ENCODE results near the gene MYBPHL.
"Not testable (repeated sequence)": the region's sequence is repeated elsewhere in the genome, so short reads cannot be mapped to it uniquely, and the experiment has no call there.

MYBPHL gene

DNA sequence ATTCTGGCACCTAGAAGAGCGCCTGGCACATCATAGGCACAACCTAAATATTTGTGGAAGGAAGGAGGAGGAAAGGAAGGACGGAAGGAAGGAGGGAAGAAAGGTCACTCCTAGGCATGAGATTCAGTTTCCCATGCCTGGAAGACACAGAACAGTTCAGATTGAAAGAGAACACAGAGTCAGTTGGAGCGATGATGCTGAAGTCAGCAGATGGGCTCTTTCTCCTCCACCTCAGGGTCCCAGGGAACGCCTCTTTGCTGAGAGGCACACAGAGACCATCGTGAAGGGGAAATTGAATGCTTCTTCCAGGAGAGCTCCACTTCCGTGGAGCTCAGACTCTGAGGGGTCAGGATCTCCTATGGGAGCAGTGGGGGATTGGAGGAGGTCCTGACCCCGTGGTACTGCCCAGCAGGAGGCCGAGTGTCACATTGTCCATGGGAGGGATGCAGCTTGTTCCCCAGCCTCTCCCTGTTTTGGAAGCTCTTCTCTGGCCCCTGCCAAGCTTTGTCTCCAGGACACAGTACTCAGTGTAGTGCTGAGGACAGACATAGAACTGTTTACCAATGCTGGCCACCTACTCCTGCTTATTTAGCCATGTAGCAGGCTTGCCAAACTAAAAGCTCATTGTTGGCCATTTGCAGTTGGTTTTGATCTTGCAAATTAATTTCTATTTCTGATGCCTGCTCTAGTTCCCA is 2.4 kb downstream of the MYBPHL start:
- DNase-seq: no peak

- no peak for DNase-seq
Observed at GRCh38 chr1:109301874-109302273, 4.9 kb downstream of the MYBPHL start.

DNA sequence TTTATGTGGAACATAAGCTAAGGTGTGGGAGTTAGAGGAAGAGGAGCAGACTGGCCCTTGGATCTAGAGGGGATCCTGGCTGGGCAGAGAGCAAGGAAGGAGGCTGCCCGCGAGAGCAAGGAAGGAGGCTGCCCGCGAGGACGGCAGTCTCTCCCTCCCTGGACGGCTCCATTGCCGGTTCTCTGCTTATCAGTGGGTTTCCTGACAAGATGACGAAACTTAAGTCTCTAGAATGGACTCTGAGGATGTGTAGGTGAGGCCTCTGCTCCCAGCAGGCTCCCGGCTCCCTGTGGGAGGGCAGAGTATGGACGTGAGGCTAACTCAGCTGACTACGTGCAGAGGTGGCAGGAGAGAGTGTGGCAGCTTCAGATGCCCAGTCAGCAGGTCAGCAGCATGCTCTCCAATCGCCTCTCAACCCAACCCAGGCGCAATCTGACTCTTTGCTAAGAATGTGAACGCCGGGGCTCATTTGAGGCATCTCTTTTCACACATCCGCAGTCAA is 6.1 kb downstream of the MYBPHL start:
- no peak for DNase-seq

DNA sequence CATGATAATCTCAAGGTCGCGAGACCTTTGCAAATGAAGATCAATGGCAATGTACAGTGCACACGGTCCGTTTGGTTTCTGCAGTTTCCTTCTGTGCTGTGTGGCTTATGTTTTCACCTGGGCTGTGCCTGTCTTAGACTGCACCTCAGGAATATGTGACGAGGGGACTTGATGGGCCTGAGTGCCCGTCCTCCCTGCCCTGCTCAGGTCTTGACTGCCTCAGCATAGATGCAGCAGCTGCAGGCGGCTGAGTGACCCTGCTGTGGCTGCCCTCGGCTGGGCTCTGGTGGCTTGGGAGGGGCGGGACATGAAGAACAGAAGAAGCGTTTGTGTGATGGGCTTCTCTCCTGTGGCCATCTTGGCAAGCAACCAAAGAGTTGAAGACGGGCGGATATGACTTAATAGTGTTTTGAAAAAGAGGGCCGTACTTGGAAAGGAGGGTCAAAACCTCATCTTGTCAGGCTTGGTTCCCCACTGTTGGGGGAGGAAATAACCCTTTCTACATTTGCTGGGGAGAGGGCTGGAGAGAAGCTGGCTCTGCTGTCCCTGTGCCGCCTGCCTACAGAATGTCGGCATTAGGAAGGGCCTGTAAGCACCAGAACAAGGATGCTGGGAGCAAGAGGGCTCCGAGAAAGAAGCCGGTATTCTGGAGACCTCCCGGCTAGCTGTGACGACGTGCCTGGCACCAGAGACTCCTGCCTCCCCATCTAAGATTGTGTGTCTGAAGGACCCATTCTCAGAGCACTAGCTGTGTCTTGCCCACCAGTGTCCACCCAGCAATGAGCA is 7.1 kb downstream of the MYBPHL start:
- no peak for DNase-seq

DNA sequence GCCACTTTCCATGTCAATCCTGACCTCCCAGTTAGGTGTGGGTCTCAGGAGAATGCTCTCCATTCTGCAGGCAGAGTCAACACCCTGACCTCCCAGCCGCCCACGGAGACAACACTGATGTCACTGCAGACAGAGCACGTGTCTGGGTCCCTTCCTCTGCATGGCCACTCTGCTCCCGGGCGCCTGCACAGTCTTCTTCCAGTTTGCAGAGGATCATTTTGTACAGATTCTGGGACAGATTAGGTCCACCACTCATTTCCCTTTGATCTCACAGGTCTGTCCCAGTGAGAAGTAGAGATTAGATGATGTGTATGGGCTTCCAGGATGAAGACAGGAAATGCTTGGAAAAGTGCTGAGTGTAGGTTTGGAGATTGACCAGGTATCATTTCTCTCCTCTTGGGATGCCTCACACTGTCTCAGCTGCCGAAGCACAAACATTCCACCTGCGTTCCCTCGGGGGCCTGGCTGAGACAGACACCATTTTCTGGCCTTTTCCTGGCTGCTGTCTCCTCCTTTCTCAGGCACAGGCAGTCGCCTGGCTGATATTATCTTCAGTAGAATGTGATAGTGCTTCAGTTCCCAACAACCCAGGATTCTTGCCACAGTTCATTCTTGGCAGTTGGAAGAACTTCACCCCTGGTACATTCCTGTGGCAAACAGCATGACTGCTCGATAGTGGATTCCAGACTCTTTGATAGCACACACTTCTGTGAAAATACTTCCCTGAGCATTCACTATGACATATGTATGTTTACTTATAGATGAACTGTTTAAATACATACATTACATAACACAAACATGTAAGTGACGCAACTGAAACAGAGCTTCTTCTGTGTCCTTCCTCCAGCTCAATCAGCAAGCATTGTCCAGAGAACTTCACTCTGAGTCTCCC is 7.9 kb downstream of the MYBPHL start:
- no peak for DNase-seq

DNA sequence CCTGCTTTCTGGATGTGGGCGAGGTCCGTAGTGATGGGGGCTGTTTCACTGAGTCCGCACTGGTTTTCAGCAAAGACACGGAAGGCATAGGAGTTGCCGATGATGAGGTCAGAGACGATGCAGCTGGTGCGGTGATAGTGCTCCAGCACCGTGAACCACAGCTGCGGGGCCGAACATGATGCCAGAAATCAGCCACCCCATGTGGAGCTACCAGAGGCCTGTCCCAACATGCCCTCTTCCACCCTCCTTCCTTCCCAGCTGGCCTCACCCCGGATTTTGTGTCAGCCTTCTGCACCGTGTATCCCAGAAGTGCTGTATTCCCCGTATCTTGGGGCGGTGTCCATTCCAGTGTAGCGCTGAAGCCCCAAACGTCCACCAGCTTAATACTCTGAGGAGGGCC is 10.0 kb downstream of the MYBPHL start:
- no peak for DNase-seq

DNA sequence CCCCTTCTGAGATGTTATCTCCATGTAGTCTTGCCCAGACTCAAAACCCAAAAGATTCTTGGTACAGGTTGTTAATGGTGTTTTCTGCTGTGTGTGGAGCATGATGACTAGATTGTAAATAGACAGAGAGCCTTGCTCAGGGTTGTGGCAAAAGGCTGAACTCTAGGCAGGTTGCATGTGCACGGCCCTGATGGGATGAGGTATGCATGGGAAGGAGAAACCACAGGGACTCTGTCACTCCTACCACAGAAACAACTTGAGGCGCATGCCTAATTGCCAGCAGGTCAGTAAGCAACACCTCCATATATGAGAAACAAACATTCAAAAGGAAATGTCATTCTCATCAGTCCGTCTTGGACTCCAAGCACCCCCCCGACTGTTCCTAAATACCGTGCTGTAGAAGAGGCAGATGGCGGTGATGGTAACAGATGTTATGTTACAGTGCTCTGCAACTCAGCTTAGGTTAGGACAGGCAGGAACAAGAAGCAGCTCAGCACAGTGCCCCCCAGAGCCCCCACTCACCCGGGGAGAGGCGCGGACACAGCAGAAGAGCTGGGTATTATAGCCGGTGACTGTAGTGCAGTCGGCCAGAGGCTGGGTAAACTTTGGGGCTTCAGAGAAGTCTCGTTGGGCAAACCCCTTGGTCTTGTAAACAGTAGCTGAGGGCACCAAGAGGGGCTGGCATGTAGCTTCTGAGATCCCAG is 10.9 kb downstream of the MYBPHL start:
- DNase-seq: no peak

- DNase-seq: no peak
Observed at GRCh38 chr1:109294481-109294880, 12.3 kb downstream of the MYBPHL start.

DNA sequence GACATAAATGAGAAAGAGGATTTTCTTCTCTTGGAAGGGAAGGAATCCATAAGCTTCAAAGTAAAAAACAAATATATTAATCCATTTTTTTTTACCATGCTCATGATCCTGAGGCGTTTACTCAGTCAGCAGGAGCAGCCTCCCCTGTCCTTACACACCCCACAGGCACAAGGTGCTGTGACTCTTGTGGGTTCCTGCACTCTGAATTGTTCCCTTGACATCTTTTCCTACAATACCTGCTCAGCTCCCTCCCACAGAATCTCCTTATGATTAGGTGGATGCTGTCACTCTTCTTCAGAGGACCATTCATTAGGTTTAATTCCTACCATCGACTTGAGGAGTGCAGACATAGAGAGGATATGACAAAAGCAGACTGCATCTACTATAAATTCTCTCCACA is 13.8 kb downstream of the MYBPHL start:
- no peak for DNase-seq

- no peak for DNase-seq
Observed at GRCh38 chr1:109292364-109292763, 14.4 kb downstream of the MYBPHL start.

GRCh38 chr1:109290998-109291397 is 15.8 kb downstream of the MYBPHL start:
- no peak for DNase-seq

DNA sequence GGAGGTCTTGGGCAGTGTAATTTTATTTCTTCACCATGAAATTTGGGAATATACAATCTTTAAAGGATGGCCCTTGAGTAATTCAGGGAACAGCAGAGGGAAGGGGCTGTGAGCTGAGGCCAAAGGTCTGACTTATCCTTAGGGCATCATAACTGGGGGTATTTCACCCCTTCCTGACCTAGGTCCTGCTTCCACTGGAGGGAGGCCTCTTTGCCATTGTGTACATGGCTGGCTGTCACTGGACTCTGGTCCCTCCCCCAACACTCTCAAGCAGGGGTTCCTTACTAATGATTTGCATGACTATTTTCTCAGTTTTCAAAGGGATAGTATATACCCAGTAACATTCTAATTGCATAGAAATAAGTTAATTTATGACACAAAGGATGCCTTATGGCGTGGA is 16.7 kb downstream of the MYBPHL start:
- DNase-seq: no peak

- DNase-seq: not testable (repeated sequence)
Observed at GRCh38 chr1:109286762-109287161, 20.0 kb downstream of the MYBPHL start.

- DNase-seq: no peak
Observed at GRCh38 chr1:109283748-109284600, 22.8 kb downstream of the MYBPHL start.

- peak; percentile 87 for DNase-seq
Observed at GRCh38 chr1:109282952-109283747, 23.7 kb downstream of the MYBPHL start, which contains the start of gene PSRC1. Gene PSRC1 (minus strand): TSS chr1:109283145.

DNA sequence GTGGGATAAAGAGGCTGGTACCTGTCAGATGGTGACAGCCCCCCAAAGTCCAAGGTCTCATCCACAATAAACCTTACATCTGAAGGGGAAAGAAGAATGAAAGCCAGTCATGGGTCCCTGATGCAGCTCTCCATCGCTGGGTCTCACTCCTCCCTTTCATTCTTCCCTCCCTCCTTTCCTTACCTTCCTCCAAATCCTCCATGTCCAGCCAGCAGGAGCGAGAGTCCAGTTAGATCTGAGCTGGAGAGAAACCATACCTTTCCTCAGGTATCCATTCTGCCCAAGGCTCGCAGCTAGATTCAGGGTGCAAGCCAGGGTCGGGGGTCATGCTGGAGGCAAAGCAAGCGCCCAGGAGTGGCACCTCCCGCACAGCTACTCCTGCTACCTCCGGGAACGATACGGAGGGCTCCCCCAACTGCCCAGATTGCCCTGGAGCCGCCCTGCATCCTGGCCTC is 24.3 kb downstream of the MYBPHL start:
- no peak for DNase-seq

GRCh38 chr1:109281680-109282496 is 24.9 kb downstream of the MYBPHL start:
- no peak for DNase-seq

- DNase-seq: no peak
Observed at GRCh38 chr1:109280862-109281261, 25.9 kb downstream of the MYBPHL start.

DNA sequence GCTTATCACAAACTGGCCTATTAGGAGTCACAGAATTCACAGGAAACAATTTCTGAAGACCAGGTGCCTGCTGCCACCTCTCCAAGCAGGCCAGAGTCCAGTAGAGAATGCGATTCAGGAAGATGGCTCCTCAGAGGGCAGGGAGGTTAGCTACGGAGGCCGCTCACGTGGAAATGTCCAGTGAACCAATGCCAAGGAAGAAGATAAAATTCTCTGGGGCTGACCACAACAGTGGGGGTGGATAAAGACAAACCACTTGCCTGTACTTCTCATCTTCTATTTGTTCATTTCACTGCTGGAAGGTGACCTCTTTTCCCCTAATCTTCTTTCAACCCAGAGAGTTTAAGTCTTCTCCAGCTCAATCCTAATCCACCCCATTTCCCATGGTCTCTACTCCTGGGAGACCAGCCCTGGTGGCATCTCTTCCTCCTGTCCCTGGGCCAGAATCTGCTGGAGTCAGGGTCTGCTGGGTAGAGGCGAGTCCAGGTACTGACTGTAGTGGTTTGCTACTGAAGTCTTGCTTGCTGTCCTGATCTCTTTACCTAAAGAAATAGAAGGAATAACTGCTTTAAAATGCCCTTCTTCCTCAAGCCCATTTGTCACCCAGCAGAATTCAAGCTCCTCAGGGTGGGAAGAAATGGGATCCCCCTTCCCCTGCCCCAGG is 27.1 kb downstream of the MYBPHL start:
- DNase-seq: no peak

Data from NCI-H1048 (cell line).